DMS 273 treated with DMSO at 0.1 percent for 48 hours (cell line): ENCODE measurements around the gene MDH1.
A peak's percentile ranks its signal among the peaks of the same experiment; 100 is the strongest.
"Not testable (repeated sequence)": the region's sequence is repeated elsewhere in the genome, so short reads cannot be mapped to it uniquely, and the experiment has no call there.

Experiments used
- DNase-seq: peaks from one replicate; lab custom pipeline; 2025; lab: John Stamatoyannopoulos, UW

The MDH1 gene

DNA sequence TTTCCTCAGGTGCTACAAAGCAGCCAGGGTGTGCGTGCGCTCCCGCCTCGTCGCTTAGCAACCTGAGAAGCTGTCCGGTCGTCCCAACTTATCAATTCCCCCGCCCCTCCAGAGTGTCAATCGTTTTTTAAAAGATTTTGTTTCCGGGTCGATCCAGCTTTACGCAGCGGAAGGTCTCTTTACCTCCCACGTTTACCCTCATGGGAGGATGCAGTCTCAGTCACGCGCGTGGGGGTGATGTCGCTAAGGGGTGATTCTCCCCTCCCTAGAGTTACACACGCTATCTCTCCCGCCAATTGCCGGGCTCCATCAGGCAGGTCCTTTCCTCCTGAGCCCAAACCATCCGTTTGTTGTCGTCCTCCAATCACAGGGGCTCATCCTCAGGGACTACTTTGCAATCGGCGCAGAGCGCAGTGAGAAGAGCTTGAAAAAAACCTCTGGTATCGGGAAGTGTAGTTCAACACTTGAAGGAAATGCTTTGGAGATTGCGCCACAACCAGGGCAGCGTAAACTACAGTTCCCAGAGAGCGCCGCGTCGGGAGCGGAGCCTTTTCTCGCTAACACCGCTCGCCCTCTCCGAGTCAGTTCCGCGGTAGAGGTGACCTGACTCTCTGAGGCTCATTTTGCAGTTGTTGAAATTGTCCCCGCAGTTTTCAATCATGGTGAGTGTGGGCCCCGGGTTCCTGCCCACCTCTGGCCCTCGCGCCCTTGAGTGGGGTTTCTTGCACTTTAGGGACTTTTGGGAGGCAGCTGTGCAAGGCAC, at the start of gene MDH1, which contains the start of gene WDPCP:
TSS of gene MDH1 (plus strand) at position 579 of the 763 bp plus-strand sequence. CDS start at position 660, 81 bp downstream.
TSS of gene WDPCP (minus strand) at position 93 of the 763 bp plus-strand sequence. CDS start 206 bp downstream, outside the sequence.
- peak; percentile 99 for DNase-seq

DNA sequence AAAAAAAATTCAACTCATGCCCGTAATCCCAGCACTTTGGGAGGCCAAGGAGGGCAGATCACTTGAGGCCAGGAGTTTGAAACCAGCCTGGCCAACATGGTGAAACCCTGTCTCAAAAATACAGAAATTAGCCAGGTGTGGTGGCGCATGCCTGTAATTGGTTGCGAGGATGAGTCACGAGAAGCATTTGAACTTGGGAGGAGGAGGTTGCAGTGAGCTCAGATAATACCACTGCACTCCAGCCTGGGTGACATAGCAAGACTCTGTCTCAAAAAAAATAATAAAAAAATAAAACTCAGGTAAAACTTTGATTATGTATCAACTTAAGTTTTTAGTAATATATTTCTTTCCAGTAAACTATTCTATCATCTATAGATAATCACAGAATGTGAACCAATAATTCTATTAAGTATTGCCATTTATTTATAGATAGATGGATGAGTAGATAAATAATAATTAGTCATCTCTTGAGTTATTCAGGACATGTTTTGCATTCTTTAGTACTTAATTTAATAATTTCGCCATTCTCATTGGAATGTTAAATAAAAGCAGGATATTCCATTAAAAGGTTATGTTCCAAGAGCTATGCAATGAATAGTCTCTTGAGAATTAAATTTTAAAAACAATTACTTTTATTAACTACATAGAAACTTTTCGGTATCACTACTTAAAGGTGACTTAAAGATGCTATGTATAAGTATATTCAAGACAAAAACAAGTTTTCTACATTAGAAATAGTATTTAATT, 49.2 kb upstream of the MDH1 start:
- no peak for DNase-seq

DNA sequence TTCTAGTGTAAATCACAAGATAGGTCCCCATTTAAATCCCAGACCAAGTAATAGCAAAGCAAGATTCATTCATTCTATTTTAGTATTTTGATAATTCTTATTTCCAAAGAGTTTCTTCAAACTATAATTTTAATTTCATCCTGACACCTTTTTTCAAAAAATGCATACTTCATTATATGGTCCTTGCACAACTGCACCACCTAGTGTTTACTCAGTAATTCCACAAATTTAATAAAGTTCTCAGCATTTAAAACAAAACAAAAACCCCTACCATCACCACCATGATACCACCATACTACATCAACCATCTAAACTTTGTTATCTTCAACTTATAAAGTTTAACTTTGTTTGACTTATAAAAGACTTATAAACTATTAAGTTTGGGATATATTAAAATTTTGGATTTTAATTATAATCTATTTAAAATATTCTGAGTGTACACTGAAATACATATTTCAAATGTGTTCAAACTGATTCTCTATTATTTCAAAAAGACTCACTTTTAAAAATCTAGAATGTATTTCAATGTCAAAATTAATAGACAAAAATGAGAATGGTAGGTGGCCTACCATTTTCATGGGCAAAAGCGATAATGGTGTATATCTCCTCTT, 44.6 kb upstream of the MDH1 start:
- DNase-seq, result peak; percentile 29

DNA sequence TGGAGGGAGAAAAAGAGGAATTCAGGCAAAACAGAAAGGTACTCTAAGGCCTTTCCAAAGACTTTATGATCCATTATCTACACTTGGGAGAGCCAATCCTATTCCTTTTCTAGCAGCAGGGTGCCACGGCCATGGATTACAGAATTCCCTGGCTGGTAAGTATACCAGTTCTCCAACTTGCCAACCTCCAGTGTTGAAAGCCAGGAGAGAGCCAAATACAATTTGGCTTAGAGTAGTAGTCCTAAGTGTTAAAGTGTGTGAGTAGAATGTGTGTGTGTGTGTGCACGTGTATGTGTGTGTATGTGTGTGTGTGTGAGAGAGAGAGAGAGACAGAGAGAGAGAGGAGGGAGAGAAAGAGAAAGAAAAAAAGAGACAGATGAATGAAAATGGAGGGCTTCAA, 43.7 kb upstream of the MDH1 start:
- no peak for DNase-seq

DNA sequence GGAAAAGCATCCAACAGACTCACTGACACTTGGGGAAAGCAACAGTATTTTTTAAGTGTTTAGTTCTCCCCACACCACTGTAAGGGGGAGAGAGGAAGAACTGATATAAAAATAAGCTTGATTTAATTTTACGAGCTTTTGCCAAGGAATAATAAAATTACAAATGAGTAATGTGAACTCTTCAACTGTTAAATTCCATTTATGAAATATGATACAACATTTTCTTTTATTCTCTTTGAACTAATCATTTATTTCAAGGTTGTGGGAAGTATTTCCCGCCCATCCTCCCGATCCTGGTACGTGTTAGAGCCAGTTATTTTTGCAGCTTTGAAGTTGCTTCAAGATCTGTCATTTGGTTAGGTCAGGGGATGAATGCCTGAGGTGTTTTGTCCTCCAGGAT, 35.7 kb upstream of the MDH1 start:
- DNase-seq, result no peak

DNA sequence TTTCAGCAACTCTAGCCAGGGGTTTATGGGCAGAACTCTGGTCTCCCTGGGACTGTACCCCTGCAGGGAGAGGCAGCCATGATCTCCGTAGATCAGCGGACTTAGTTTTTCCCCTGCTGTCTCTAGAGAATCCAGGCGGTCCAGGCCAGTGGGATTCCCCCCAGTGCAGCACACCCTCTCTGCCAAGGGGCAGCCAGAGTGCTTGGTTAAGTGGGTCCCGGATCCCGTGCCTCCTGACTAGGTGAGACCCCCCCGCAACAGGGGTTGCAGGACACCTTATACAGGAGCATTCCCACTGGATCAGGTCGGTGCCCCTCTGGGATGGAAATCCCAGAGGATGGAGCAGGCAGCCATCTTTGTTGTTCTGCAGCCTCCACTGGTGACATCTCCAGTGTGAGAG, 33.5 kb upstream of the MDH1 start:
- no peak for DNase-seq

DNA sequence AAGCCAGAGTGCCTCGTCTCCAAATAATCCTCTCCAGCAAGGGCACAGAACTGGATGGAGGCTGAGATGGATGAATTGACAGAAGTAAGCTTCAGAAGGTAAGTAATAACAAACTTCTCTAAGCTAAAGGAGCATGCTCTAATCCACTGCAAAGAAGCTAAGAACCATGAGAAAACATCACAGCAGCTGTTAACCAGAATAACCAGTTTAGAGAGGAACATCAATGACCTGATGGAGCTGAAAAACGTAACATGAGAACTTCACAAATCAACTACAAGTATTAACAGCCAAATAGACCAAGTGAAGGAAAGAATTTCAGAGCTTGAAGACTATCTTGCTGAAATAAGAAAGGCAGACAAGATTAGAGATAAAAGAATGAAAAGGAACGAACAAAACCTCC, 32.8 kb upstream of the MDH1 start:
- DNase-seq, result no peak

DNA sequence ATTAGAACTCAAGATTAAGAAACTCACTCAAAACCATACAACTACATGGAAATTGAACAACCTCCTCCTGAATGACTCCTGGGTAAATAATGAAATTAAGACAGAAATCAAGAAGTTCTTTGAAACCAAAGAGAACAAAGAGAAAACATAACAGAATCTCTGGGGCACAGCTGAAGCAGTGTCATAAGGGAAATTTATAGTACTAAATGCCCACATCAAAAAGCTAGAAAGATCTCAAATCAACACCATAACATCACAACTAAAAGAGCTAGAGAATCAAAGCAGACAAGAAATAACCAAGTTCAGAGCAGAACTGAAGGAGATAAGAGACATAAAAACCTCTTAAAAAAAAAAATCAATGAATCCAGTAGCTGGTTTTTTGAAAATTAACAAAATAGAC, 30.9 kb upstream of the MDH1 start:
- not testable (repeated sequence) for DNase-seq

DNA sequence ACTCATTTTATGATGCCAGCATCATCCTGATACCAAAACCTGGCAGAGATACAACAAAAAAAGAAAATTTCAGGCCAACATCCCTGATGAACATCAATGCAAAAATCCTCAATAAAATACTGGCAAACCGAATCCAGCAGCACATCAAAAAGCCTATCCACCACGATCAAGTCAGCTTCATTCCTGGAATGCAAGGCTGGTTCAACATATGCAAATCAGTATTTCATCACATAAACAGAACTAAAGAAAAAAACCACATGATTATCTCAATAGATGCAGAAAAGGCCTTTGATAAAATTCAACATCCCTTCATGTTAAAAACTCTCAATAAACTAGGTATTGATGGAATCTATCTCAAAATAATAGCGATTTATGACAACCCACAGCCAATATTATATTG, 29.8 kb upstream of the MDH1 start:
- not testable (repeated sequence) for DNase-seq

DNA sequence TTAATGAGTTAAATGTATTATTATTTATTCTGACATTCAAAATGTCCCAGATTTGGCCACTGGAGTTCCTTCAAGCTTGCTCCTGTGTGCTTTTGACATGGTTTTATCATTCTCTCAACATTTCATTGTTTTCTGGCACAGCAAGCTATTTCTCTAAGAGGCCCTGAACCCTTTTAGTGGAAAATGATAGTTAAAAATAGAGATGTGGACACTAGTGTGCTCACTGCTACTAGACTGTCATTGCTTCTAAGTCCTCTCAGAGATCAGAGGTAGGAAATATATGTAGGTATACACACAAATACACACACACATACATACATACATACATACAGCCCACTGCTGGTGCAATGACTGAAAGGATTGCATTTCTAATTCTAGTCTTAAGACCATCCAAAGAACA, 26.0 kb upstream of the MDH1 start:
- no peak for DNase-seq

DNA sequence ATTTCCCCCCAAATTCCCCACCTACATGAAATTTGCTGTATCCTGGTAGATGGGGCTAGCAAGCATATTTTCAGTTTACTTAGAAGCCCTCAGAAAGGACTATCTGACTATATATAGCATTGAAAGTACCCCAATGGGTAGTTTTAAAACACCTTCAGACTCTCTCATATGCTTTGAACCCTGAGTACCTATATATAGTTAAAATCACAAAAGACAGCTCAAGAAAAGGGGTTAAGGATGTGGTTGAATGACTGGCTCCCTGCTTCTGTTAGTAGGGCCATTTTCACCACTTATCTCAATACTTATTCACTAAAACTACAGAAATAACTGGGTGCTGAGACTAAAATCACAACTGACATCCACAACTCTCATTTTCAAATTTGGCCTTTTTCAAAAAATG, 19.0 kb upstream of the MDH1 start:
- DNase-seq, result no peak

DNA sequence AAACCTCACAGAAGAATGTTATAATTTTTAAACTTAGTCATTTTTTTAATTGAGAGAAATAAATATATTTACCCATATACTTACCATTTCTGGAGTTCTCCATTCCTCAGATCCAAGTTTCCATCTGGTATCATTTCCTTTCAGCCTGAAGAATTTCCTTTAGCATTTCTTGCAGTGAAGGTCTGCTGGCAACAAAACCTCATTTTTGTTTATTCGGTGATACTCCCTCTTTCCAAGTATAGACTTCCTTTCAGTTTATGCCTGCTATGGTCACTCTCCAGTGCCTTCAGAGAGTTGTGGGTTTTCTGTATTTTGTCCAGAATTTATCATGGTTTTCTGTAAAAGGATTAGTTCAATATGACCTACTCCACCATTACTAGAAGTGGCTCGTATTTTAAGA, 17.5 kb upstream of the MDH1 start:
- no peak for DNase-seq

DNA sequence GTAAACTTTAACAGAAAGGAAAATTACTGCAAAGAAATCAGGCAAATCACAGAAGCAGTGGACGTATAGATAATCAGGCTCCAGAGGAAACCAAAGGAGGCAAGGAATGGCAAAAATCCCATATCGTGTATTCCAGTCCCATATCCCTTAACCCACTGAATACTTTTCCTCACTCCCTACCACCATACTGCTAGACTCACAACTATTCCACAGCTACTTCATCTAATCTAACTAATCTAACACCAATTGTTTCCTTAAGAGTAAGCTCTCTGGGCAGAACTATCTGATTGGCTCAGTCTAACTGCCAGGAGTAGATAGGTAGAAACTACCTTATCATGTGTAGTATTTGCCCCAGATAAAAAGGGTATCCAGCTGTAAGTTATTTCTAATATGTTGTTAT, 16.8 kb upstream of the MDH1 start:
- DNase-seq, result no peak

DNA sequence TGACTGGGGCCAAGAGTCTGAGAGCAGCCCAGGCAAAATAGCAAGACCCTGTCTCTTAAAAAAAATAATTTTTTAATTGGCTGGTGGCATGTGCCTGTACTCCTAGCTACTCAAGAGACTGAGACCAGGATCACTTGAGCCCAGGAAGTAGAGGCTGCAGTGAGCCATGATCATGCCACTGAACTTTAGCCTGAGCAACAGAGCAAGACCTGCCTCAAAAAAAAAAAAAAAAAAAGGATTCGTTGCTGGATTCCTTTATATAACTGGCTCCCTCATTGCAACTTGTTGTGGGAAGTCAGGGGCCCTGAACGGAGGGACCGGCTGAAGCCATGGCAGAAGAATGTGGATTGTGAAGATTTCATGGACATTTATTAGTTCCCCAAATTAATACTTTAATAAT, 15.7 kb upstream of the MDH1 start:
- not testable (repeated sequence) for DNase-seq

DNA sequence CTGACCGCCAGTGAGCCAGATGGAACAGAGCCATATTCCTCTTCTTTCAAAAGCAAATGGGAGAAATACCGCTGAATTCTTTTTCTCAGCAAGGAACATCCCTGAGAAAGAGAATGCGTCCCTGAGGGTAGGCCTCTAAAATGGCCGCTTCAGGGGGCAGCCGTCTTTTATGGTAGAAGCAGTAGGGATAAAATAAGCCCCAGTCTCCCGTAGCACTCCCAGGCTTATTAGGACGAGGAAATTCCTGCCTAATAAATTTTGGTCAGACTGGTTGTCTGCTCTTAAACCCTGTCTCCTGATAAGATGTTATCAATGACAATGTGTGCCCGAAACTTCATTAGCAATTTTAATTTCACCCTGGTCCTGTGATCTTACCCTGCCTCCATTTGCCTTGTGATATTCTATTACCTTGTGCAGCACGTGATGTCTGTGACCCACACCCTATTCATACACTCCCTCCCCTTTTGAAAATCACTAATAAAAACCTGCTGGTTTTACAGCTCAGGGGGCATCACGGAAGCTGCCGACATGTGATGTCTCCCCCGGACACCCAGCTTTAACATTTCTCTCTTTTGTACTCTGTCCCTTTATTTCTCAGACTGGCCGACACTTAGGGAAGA, 14.9 kb upstream of the MDH1 start:
- not testable (repeated sequence) for DNase-seq

DNA sequence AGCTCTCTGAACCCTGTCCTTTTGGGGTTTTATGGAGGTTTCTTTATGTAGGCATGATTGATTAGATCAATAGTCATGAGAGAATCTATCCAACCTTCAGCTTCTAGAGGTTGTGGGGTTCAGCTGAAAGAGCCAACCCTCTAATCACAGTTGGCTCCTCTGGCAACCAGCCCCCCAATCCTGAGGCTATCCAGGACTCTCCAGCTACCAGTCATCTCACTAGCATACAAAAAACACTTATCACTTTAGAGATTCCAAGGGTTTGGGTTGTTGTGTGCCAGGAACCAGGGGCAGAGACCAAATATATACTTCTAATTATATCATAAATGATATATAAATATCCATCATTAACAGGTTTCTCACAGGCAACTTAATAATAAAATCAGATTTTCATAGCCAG, 12.2 kb upstream of the MDH1 start:
- DNase-seq, result no peak

DNA sequence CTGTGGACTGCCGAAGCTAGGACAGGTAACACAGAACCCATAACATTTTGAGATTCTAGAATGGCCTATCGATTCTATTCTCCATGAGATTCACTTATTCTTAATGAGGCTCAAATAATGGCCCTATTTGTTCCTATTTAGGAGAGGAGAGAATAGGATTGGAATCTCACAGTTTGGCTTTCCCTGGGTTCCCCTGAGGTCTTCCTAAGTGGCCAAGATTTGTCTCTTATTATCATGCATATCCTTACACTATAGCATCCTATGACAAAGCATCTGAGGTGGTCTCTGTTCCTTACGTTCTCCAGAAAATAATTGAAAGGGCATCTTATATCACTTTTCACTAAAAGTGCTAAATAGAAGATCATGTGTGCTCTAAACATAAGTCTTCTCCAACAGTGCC, 10.0 kb upstream of the MDH1 start:
- DNase-seq, result no peak

DNA sequence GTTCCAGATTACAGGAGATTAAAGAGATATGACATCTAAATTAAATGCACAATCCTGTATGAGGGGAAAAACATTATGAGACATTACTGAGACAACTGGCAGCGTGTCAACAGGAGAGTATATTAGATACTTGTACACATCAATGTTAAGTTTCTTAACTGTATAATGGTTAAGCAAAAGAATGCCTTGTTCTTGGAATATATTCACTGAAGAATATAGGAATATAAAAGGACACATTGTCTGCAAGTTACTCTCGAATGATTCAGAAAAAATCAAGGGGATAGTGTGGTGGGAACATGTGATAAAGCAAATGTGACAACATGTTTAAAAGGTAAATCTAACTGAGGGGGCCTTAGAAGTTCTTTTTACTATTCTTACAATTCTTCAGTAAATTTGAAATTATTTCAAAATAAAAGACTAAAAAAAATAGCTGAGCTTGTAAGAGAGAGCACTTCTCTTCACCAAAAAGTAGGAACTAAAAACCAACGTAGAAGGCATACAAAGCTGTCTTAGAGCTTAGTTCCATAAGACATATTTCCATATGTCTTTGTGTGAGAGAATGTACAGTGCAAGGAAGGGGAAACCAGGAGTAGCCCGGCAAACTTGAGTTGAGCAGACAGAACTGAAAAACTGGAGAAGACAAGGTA, 8.0 kb upstream of the MDH1 start:
- no peak for DNase-seq

DNA sequence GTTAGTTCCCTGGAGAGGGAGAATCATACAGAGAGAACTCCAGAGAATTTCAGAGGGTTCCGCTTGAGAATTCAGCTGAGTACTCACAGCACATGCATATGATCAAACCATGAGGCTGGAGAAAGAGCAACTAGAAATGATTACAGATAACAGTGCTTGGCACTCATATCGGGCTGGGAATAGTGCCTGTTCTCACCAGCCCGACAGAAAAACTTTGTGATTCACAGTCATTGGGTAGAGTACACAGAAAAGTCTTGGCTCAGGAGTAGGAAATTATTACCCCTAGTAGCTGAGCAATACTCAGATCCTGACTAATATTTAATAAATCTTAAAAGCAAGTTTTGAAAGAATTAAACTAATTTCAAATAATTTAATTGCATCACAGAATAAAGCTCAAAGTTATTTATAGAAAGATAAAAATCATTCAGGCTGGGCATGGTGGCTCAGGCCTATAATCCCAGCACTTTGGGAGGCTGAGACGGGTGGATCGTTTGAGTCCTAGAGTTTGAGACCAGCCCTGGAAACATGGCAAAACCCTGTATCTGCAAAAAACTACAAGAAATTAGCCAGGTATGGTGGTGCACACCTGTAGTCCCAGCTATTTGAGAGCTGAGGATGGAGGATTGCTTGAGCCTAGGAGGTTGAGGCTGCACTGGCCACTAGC, 7.3 kb upstream of the MDH1 start:
- peak; percentile 19 for DNase-seq

DNA sequence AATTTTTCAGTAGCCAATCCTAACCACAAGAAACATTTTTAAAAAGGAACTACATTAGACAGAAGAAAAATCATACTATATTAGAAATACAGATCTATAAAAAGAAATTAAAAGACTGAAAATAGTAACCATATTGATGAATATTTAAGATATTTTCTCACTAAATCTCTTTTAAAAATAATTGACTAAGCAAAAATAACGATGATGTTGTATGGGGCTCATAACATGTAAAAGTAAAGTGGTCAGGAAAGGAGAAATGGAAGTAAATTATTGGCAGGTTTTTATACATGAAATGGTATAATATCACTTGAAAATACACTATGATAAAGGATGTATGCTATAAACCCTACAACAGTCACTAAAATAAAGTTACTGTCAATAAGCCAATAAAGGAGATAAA, 5.9 kb upstream of the MDH1 start:
- DNase-seq, result no peak

DNA sequence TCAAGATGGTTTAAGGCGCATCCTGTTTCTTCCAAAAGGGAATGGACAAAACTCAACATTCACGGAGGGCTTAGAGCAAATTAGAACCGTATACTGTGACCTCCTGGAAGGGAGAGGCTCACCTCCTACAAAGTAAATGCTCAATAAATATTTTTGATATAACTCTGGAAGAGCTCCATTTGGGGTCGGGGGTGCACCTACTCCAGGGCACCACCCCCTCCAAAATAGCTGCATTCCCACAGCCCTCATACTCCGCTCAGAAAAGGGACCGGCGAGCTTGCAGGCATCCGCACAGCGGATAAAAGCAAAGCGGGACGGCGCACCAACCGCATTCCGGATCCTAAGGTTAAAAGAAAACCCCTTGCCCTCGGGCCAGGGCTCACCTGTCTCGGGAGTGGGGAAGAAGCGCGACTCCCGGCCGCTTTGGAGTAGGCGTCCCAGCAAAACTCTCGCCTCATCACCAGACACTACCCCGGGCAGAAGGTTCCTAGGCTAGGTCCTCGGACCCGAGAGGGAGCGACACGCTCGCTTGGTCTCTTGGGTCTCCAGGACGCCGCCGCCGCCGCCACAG, 864 bp upstream of the MDH1 start:
- DNase-seq, result no peak
